ENCODE results near the gene ZNF627.
"Not testable (repeated sequence)": the region's sequence is repeated elsewhere in the genome, so short reads cannot be mapped to it uniquely, and the experiment has no call there.

GRCh38 chr19:11622401-11622800 lies 25.1 kb downstream of the ZNF627 start:
- not testable (repeated sequence) for TF ChIP-seq EP300, CTCF (IDR thresholded peaks at IDR 0.05)

Measured in ovary (tissue), 3 donors.